ENCODE measurements around the gene KRT3.
A peak's percentile ranks its signal among the peaks of the same experiment; 100 is the strongest.

KRT3 gene

GRCh38 chr12:52795694-52796428 is at the start of gene KRT3:
Gene KRT3 (minus strand): TSS chr12:52796117. CDS start chr12:52796042, 75 bp downstream.
- DNase-seq (ENCODE audit: low spot score) = no peak

- no peak for DNase-seq (ENCODE audit: low spot score)
Observed at GRCh38 chr12:52844386-52844785, 48.5 kb upstream of the KRT3 start.

GRCh38 chr12:52839436-52840105 is 43.7 kb upstream of the KRT3 start:
- DNase-seq (ENCODE audit: low spot score) = no peak

- no peak for DNase-seq (ENCODE audit: low spot score)
Observed at GRCh38 chr12:52838609-52839435, 42.9 kb upstream of the KRT3 start.

GRCh38 chr12:52837781-52838608 is 42.1 kb upstream of the KRT3 start:
- no peak for DNase-seq (ENCODE audit: low spot score)

- DNase-seq (ENCODE audit: low spot score) = peak; percentile 41
Observed at GRCh38 chr12:52837413-52837741, 41.5 kb upstream of the KRT3 start.

- DNase-seq (ENCODE audit: low spot score) = no peak
Observed at GRCh38 chr12:52836491-52837412, 40.8 kb upstream of the KRT3 start.

- peak; percentile 25 for DNase-seq (ENCODE audit: low spot score)
Observed at GRCh38 chr12:52836042-52836466, 40.1 kb upstream of the KRT3 start.

- DNase-seq (ENCODE audit: low spot score) = no peak
Observed at GRCh38 chr12:52835271-52836041, 39.5 kb upstream of the KRT3 start.

GRCh38 chr12:52834727-52835001 is 38.7 kb upstream of the KRT3 start:
- DNase-seq (ENCODE audit: low spot score) = no peak

- no peak for DNase-seq (ENCODE audit: low spot score)
Observed at GRCh38 chr12:52833922-52834726, 38.2 kb upstream of the KRT3 start, which contains the start of gene KRT79. Gene KRT79 (minus strand): TSS chr12:52834311. CDS start chr12:52834260, 51 bp downstream.

- DNase-seq (ENCODE audit: low spot score) = no peak
Observed at GRCh38 chr12:52832985-52833905, 37.3 kb upstream of the KRT3 start.

GRCh38 chr12:52832451-52832850 is 36.5 kb upstream of the KRT3 start:
- DNase-seq (ENCODE audit: low spot score) = no peak

GRCh38 chr12:52831251-52831650 is 35.3 kb upstream of the KRT3 start:
- no peak for DNase-seq (ENCODE audit: low spot score)

GRCh38 chr12:52829986-52830770 is 34.3 kb upstream of the KRT3 start:
- DNase-seq (ENCODE audit: low spot score) = no peak

GRCh38 chr12:52828591-52829021 is 32.7 kb upstream of the KRT3 start:
- no peak for DNase-seq (ENCODE audit: low spot score)

GRCh38 chr12:52828156-52828555 is 32.2 kb upstream of the KRT3 start:
- DNase-seq (ENCODE audit: low spot score) = no peak

All from COLO829 (cell line).